Skeletal muscle satellite cell (primary cell): ENCODE data around the gene SLC8A3.

Experiments used
- H3K27me3 ChIP-seq: 2 replicates; pipeline ENCODE4 v1.7.0; 2013; ENCODE audit warnings: low read length; ENCODE audit not compliant: control insufficient read depth, insufficient read depth
- H3K36me3 ChIP-seq: 2 replicates; pipeline ENCODE4 v1.7.0; 2013; ENCODE audit warnings: mild to moderate bottlenecking, control low read depth, low read length; ENCODE audit not compliant: insufficient read depth
- H3K4me1 ChIP-seq: 2 replicates; pipeline ENCODE4 v1.7.0; 2013; ENCODE audit warnings: low read length; ENCODE audit not compliant: control insufficient read depth, insufficient read depth
- H3K4me2 ChIP-seq: 2 replicates; pipeline ENCODE4 v1.7.0; 2013; ENCODE audit warnings: mild to moderate bottlenecking, low read length
- H3K4me3 ChIP-seq: 2 replicates; pipeline ENCODE4 v1.7.0; 2013; ENCODE audit warnings: low read length
- H3K9ac ChIP-seq: 2 replicates; pipeline ENCODE4 v1.7.0; 2013; ENCODE audit warnings: mild to moderate bottlenecking, low read depth, low read length, moderate library complexity
- H3K9me3 ChIP-seq: replicated peaks from 2 replicates; pipeline ENCODE4 v1.7.0; 2013; ENCODE audit warnings: mild to moderate bottlenecking, control low read depth, low read length

Gene SLC8A3

GRCh38 chr14:70108419-70108818 lies 80.3 kb downstream of the SLC8A3 start:
- no peak overlapping the region for H3K4me2 ChIP-seq
- H3K9me3 ChIP-seq: no peaks in the 10 kb centered on the region
- no peak overlapping the region for H3K4me3 ChIP-seq
- no peak overlapping the region for H3K9ac ChIP-seq
- no peaks in the 10 kb centered on the region for H3K27me3 ChIP-seq
- no peaks in the 10 kb centered on the region for H3K4me1 ChIP-seq
- H3K36me3 ChIP-seq: no peaks in the 10 kb centered on the region

- no peaks in the 10 kb centered on the region for H3K27me3 ChIP-seq
- H3K4me2 ChIP-seq: no peak overlapping the region
- no peaks in the 10 kb centered on the region for H3K36me3 ChIP-seq
- H3K9ac ChIP-seq: no peak overlapping the region
- H3K4me1 ChIP-seq: no peaks in the 10 kb centered on the region
- no peak overlapping the region for H3K4me3 ChIP-seq
- H3K9me3 ChIP-seq: no peaks in the 10 kb centered on the region
Measured at GRCh38 chr14:70107309-70107708, 81.4 kb downstream of the SLC8A3 start.

GRCh38 chr14:70100071-70100470 lies 88.7 kb downstream of the SLC8A3 start:
- Histone ChIP-seq H3K4me1 (peaks cover 5% of the 10 kb centered on the region), H3K9ac (no peak overlapping the region), H3K27me3 (no peaks in the 10 kb centered on the region), H3K4me2 (no peak overlapping the region), H3K9me3 (no peaks in the 10 kb centered on the region), H3K36me3 (no peaks in the 10 kb centered on the region), H3K4me3 (no peak overlapping the region)

GRCh38 chr14:70098250-70098809 lies 90.4 kb downstream of the SLC8A3 start:
- H3K4me3 ChIP-seq: no peak overlapping the region
- H3K27me3 ChIP-seq: no peaks in the 10 kb centered on the region
- H3K4me1 ChIP-seq: peaks cover 5% of the 10 kb centered on the region
- H3K9ac ChIP-seq: no peak overlapping the region
- H3K4me2 ChIP-seq: no peak overlapping the region
- no peaks in the 10 kb centered on the region for H3K36me3 ChIP-seq
- no peaks in the 10 kb centered on the region for H3K9me3 ChIP-seq

- Histone ChIP-seq H3K4me2 (no peak overlapping the region), H3K4me3 (no peak overlapping the region), H3K36me3 (no peaks in the 10 kb centered on the region), H3K9me3 (no peaks in the 10 kb centered on the region), H3K9ac (no peak overlapping the region), H3K27me3 (no peaks in the 10 kb centered on the region), H3K4me1 (peaks cover 5% of the 10 kb centered on the region)
Measured at GRCh38 chr14:70097576-70098249, 91.0 kb downstream of the SLC8A3 start.

DNA sequence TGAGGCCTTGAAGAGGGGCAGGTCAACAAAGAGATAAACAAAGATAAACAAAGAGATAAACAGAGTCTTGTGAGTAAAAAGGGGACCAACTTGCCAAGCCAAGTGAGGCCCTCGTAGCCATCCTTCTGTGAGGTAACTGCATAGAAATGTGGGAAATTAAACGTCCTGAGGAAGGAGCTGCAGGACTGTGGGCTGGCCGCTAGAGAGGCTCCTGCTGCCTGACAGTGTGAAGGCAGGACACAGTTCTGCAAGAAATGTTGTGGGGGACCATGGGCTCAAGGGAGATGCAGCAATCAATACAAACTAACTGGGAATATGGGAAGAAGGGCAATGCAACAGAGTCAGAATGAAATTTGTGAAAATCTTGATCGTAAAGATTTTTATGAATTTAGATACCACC lies 91.9 kb downstream of the SLC8A3 start:
- Histone ChIP-seq H3K4me3 (no peak overlapping the region), H3K27me3 (no peaks in the 10 kb centered on the region), H3K9me3 (no peaks in the 10 kb centered on the region), H3K36me3 (no peaks in the 10 kb centered on the region), H3K4me1 (peaks cover 5% of the 10 kb centered on the region), H3K4me2 (no peak overlapping the region), H3K9ac (no peak overlapping the region)

DNA sequence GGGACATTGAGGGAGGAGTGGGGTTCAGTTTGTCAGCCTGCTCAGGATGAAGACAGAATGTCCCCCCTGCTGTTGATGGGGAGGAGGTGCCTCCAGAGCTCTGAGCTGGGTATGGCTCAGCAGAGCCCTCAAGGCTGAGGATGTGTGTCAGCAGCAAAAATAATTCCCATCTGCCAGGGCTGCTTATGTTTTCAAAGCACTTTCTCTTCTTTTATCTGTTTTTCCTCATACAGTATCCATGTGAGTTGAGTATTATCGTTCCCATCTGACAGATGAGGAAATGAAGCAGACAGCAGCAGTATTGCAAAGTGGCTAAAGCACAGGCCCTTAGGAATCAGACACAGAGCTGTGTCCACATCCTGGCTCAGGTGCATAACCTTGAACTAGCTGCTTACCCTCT lies 94.1 kb downstream of the SLC8A3 start:
- H3K4me2 ChIP-seq: no peak overlapping the region
- H3K27me3 ChIP-seq: no peaks in the 10 kb centered on the region
- H3K36me3 ChIP-seq: no peaks in the 10 kb centered on the region
- no peak overlapping the region for H3K9ac ChIP-seq
- H3K4me1 ChIP-seq: peaks cover 5% of the 10 kb centered on the region
- no peak overlapping the region for H3K4me3 ChIP-seq
- no peaks in the 10 kb centered on the region for H3K9me3 ChIP-seq

DNA sequence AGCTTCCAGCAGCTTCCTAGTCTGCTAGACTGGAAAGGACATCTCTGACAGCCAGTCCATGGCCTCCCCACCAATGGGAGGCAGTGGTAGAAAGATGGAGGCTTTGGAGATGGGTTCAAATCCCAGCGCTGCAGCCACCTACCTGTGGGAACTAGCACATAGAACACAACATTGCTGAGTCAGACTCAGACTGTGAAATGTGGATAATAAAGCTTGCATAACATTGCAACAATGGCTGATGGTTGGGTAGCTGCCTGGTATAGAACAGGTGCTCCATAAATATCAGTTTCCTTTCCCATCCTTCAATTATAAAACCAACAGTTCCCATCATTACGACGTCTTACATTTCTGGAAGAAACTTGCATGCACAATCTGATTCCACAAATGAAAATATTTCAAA lies 94.6 kb downstream of the SLC8A3 start:
- no peak overlapping the region for H3K4me3 ChIP-seq
- H3K4me2 ChIP-seq: no peak overlapping the region

GRCh38 chr14:70093156-70093555 lies 95.6 kb downstream of the SLC8A3 start:
- H3K27me3 ChIP-seq: no peaks in the 10 kb centered on the region
- peaks cover 2% of the 10 kb centered on the region for H3K4me1 ChIP-seq
- H3K4me3 ChIP-seq: no peak overlapping the region

More for the DNA sequence above, 94.6 kb downstream of the SLC8A3 start:
- no peak overlapping the region for H3K9ac ChIP-seq
- H3K4me1 ChIP-seq: peaks cover 5% of the 10 kb centered on the region
- H3K9me3 ChIP-seq: no peaks in the 10 kb centered on the region
- H3K36me3 ChIP-seq: no peaks in the 10 kb centered on the region
- H3K27me3 ChIP-seq: no peaks in the 10 kb centered on the region

DNA sequence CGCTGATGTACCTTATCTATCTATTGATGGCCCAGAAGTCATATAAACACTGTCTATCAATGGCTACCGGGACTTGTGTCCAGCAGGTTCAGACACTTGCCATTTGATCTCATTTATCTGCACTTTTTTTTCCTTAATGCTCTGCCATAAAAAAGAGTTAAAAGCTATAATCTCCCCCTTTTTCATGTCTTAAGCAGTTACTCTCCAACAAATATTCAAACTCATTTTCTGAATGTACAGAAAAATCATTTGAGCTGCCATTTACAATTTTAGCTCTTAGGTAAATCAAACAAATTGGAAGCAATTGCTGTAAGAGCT lies 101.4 kb downstream of the SLC8A3 start:
- Histone ChIP-seq H3K36me3 (no peaks in the 10 kb centered on the region), H3K9ac (no peak overlapping the region), H3K9me3 (no peaks in the 10 kb centered on the region), H3K27me3 (peaks cover 5% of the 10 kb centered on the region), H3K4me1 (no peaks in the 10 kb centered on the region), H3K4me3 (no peak overlapping the region), H3K4me2 (no peak overlapping the region)

More at GRCh38 chr14:70093156-70093555, 95.6 kb downstream of the SLC8A3 start:
- H3K4me2 ChIP-seq: no peak overlapping the region
- no peak overlapping the region for H3K9ac ChIP-seq
- H3K36me3 ChIP-seq: no peaks in the 10 kb centered on the region
- H3K9me3 ChIP-seq: no peaks in the 10 kb centered on the region

DNA sequence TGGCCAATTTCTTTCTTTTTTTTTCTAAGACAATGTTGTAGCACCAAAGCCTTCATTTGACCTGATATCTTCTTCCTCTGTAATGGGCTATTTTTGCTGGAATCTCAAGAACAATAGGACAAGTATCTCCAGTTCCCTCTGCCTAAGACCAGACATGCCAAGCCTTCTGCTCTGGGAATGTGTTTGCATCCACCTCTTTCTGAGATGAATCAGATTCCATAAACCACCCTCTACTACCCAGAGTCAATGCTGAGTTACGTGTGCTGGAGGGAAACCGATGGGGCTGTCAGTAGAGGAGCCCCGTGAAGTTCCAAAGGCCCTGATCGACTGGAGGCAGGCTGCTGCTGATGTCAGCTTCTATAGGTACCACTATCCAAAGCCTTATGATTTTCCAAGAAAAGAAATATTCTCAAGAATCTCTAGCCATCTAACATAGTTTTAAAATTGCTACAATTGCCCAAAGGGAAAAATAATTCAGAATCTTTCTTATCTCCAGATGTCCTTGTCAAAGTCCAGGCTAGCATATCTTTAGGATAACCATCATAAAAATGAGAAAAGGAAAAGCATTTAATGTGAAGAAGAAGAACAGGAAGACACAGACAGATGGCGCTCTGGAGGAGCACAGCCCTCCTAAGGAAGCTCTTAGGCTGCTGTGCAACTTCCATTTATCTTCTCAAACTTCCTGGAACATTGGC lies 101.9 kb downstream of the SLC8A3 start:
- H3K4me3 ChIP-seq: no peak overlapping the region
- H3K9me3 ChIP-seq: no peaks in the 10 kb centered on the region
- H3K4me2 ChIP-seq: no peak overlapping the region
- no peak overlapping the region for H3K9ac ChIP-seq
- no peaks in the 10 kb centered on the region for H3K36me3 ChIP-seq
- peaks cover 5% of the 10 kb centered on the region for H3K27me3 ChIP-seq
- H3K4me1 ChIP-seq: no peaks in the 10 kb centered on the region

DNA sequence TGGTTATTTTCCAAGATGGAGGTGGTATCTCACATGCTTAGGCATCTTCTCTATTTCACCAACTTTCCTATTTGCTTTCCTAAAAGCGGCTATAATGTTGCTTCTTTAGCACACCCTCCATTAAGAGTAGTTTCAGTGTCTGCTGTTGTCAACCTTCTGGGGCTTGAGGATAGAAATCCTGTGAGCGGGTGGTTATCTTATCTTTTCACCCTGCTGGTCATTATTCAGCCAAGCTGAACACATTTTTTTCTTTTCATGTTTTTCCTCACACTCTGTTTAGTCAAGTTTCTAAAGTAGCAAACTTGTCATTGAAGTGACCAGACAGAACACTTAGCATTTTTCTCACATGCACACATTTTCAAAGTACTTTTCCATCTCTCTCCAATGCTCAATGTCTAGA lies 104.5 kb downstream of the SLC8A3 start:
- H3K9ac ChIP-seq: no peak overlapping the region
- no peak overlapping the region for H3K4me2 ChIP-seq
- no peaks in the 10 kb centered on the region for H3K9me3 ChIP-seq
- no peaks in the 10 kb centered on the region for H3K4me1 ChIP-seq
- peaks cover 5% of the 10 kb centered on the region for H3K27me3 ChIP-seq
- no peak overlapping the region for H3K4me3 ChIP-seq
- no peaks in the 10 kb centered on the region for H3K36me3 ChIP-seq
